HEK293 (cell line): Measurements from ENCODE around the gene IL15.

Experiments
- CTCF ChIA-PET: fragments of 350-600 bp; formaldehyde crosslinking; extraction: SDS; loops from one replicate; lab custom pipeline; 2021; ENCODE audit warnings: antibody characterized with exemption; lab: Yijun Ruan, JAX
- POLR2A ChIA-PET: fragments of 300-600 bp; formaldehyde crosslinking; extraction: SDS; loops from one replicate; lab custom pipeline; 2020; ENCODE audit warnings: antibody characterized with exemption, inconsistent platforms; lab: Yijun Ruan, JAX
- H3K27ac ChIP-seq: fragments of 200-500 bp; sonication (Bioruptor generic); 2 replicates; pipeline ENCODE4 v1.5.1; 2014; ENCODE audit warnings: low read depth, low read length, control low read depth, inconsistent platforms; ENCODE audit errors: extremely low read depth
- H3K36me3 ChIP-seq, 2 experiments: fragments of 200-500 bp in 1 of 2; sonication (Bioruptor generic) in 1 of 2; 1 replicate in 1 of 2; 2 replicates in 1 of 2; pipeline ENCODE4 v1.5.1; 2014 to 2017; ENCODE audit warnings: inconsistent platforms in 2 of 2, low read length in 2 of 2; ENCODE audit not compliant: control insufficient read depth in 2 of 2, insufficient read depth in 1 of 2
- H3K4me1 ChIP-seq: fragments of 200-500 bp; sonication (Bioruptor generic); 2 replicates; pipeline ENCODE4 v1.5.1; 2014; ENCODE audit warnings: mild to moderate bottlenecking, low read length, inconsistent platforms; ENCODE audit not compliant: control insufficient read depth, insufficient read depth
- H3K4me3 ChIP-seq: 2 replicates; pipeline ENCODE4 v1.5.1; 2011; ENCODE audit warnings: low read depth, mild to moderate bottlenecking, control low read depth, low read length, moderate library complexity
- H3K9me3 ChIP-seq: fragments of 200-500 bp; sonication (Bioruptor generic); 2 replicates; pipeline ENCODE4 v1.5.1; 2014; ENCODE audit warnings: low read depth, low read length, inconsistent platforms; ENCODE audit not compliant: control insufficient read depth, insufficient read depth
- BCL6B ChIP-seq: fragments of 450-650 bp; formaldehyde crosslinking; IDR thresholded peaks from 2 replicates; pipeline ENCODE4 v1.5.1; 2017; ENCODE audit warnings: missing biosample characterization, missing genetic modification characterization
- KLF1 ChIP-seq: fragments of 450-650 bp; formaldehyde crosslinking; IDR thresholded peaks from 2 replicates; pipeline ENCODE4 v1.5.1; 2016; ENCODE audit warnings: missing biosample characterization, missing genetic modification characterization
- KLF10 ChIP-seq: fragments of 450-650 bp; IDR thresholded peaks from 2 replicates; pipeline ENCODE4 v1.5.1; 2018; ENCODE audit warnings: missing biosample characterization, mild to moderate bottlenecking, missing genetic modification characterization
- PRDM10 ChIP-seq: fragments of 450-650 bp; formaldehyde crosslinking; IDR thresholded peaks from 2 replicates; pipeline ENCODE4 v1.5.1; 2016; ENCODE audit warnings: missing biosample characterization, missing genetic modification characterization
- RBAK ChIP-seq: fragments of 450-650 bp; formaldehyde crosslinking; IDR thresholded peaks from 2 replicates; pipeline ENCODE4 v1.5.1; 2016; ENCODE audit warnings: missing biosample characterization, missing genetic modification characterization
- TCF7L2 ChIP-seq: IDR thresholded peaks from 2 replicates; pipeline ENCODE4 v1.6.1; 2011; ENCODE audit warnings: low read depth, mild to moderate bottlenecking, inconsistent platforms, low read length, moderate library complexity, borderline replicate concordance
- ZBTB17 ChIP-seq: fragments of 450-650 bp; formaldehyde crosslinking; IDR thresholded peaks from 2 replicates; pipeline ENCODE4 v1.5.1; 2016; ENCODE audit warnings: missing biosample characterization, missing genetic modification characterization
- ZBTB20 ChIP-seq: fragments of 450-650 bp; formaldehyde crosslinking; IDR thresholded peaks from 2 replicates; pipeline ENCODE4 v1.5.1; 2016; ENCODE audit warnings: missing biosample characterization, missing genetic modification characterization
- ZBTB7A ChIP-seq: fragments of 450-650 bp; formaldehyde crosslinking; IDR thresholded peaks from 2 replicates; pipeline ENCODE4 v1.5.1; 2016; ENCODE audit warnings: low read depth, missing biosample characterization, missing genetic modification characterization
- ZNF175 ChIP-seq: fragments of 450-650 bp; formaldehyde crosslinking; IDR thresholded peaks from 2 replicates; pipeline ENCODE4 v1.5.1; 2016; ENCODE audit warnings: missing biosample characterization, missing genetic modification characterization
- ZNF2 ChIP-seq: fragments of 450-650 bp; formaldehyde crosslinking; IDR thresholded peaks from 2 replicates; pipeline ENCODE4 v1.5.1; 2016; ENCODE audit warnings: missing biosample characterization, missing genetic modification characterization
- ZNF302 ChIP-seq: fragments of 450-650 bp; formaldehyde crosslinking; IDR thresholded peaks from 2 replicates; pipeline ENCODE4 v1.5.1; 2016; ENCODE audit warnings: missing biosample characterization, missing genetic modification characterization, low read depth
- ZNF423 ChIP-seq: fragments of 450-650 bp; formaldehyde crosslinking; IDR thresholded peaks from 2 replicates; pipeline ENCODE4 v1.5.1; 2016; ENCODE audit warnings: missing biosample characterization, missing genetic modification characterization
- ZNF48 ChIP-seq: fragments of 450-650 bp; formaldehyde crosslinking; IDR thresholded peaks from 2 replicates; pipeline ENCODE4 v1.5.1; 2016; ENCODE audit warnings: missing biosample characterization, missing genetic modification characterization
- ZNF518A ChIP-seq: fragments of 450-650 bp; formaldehyde crosslinking; conservative IDR thresholded peaks from 2 replicates; pipeline ENCODE4 v1.5.1; 2016; ENCODE audit warnings: low read depth, missing biosample characterization, missing genetic modification characterization
- ZNF548 ChIP-seq: fragments of 450-650 bp; formaldehyde crosslinking; IDR thresholded peaks from 2 replicates; pipeline ENCODE4 v1.5.1; 2016; ENCODE audit warnings: missing biosample characterization, missing genetic modification characterization
- ZNF555 ChIP-seq: fragments of 450-650 bp; formaldehyde crosslinking; conservative IDR thresholded peaks from 2 replicates; pipeline ENCODE4 v1.5.1; 2017; ENCODE audit warnings: missing biosample characterization, mild to moderate bottlenecking, missing genetic modification characterization, inconsistent platforms
- ZNF610 ChIP-seq: fragments of 450-650 bp; formaldehyde crosslinking; IDR thresholded peaks from 2 replicates; pipeline ENCODE4 v1.5.1; 2016; ENCODE audit warnings: missing biosample characterization, missing genetic modification characterization, borderline replicate concordance
- ZNF623 ChIP-seq: fragments of 450-650 bp; formaldehyde crosslinking; IDR thresholded peaks from 2 replicates; pipeline ENCODE4 v1.5.1; 2016; ENCODE audit warnings: missing biosample characterization, missing genetic modification characterization

Gene IL15

GRCh38 chr4:141668200-141668910, 32.0 kb downstream of the IL15 start:
- no peaks in the 10 kb centered on the region for H3K4me1 ChIP-seq
- POLR2A ChIA-PET = no interaction called here
- H3K27ac ChIP-seq = no peak overlapping the region
- TF ChIP-seq ZNF548 (tag by site-specific recombination) (no peak), PRDM10 (tag by site-specific recombination) (no peak), ZNF48 (tag by site-specific recombination) (no peak), ZNF518A (tag by site-specific recombination) (no peak), ZNF302 (tag by site-specific recombination) (no peak), ZNF623 (tag by site-specific recombination) (no peak), ZBTB20 (no peak), BCL6B (no peak), ZBTB17 (tag by site-specific recombination) (no peak), ZNF423 (tag by site-specific recombination) (no peak), ZNF175 (tag by site-specific recombination) (no peak), RBAK (tag by site-specific recombination) (no peak), ZNF610 (tag by site-specific recombination) (no peak), KLF10 (no peak), ZNF555 (tag by site-specific recombination) (no peak), ZBTB7A (tag by site-specific recombination) (no peak), ZNF2 (tag by site-specific recombination) (no peak), KLF1 (tag by site-specific recombination) (no peak), TCF7L2 (no peak)
- H3K36me3 ChIP-seq = no peaks in the 10 kb centered on the region
- no peak overlapping the region for H3K4me3 ChIP-seq
- H3K9me3 ChIP-seq = no peaks in the 10 kb centered on the region
- CTCF ChIA-PET = no interaction called here
